GM18873 (cell line): ENCODE measurements around the gene NKAIN4.
"Not testable (repeated sequence)": the region's sequence is repeated elsewhere in the genome, so short reads cannot be mapped to it uniquely, and the experiment has no call there.

Source experiments
- ATAC-seq: cut with Tn5 transposase; IDR thresholded peaks from one replicate; pipeline ENCODE4 v1.9.1; 2021; ENCODE audit warnings: mild to moderate bottlenecking, moderate library complexity, moderate number of reproducible peaks; ENCODE audit not compliant: unreplicated experiment, low FRiP score

The NKAIN4 gene

DNA sequence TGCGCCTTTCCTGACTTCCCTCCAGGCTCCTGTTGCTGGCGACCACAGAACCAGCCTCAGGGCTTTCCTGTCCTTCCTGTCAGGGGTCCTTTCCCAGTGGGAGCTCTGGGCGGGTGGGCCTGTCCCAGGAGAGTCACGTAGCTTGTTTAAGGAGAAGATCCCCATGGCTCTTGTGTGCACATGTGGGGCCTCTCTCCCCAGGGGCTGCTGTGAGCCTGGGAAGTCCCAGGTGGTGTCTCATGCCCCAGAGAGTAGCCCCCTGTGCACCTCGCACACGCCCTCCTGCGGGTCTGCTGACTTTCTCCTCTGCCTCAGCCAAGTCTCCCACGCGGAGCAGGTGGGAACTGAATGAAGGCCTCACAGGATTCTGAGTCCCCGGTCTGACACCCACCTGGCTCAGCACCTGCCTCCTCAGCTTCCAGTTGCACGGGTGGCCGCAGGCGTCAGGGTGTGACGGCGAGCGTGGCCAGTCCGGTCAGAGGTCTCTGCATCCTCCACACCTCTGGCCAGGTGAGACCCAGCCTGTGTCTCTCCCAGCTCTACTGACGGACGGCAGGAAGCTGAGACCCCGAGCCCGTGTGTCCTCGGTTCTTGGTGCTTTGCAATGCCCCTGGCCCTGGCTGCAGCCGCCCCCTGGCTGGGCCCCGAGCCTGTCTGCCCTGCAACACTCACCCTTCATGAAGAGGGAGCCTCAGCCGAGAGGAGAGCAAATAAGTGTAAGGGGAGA lies 5.6 kb upstream of the NKAIN4 start:
- no peak for ATAC-seq

- ATAC-seq, result no peak
These were observed 4.5 kb upstream of the NKAIN4 start for GRCh38 chr20:63258781-63259180.

DNA sequence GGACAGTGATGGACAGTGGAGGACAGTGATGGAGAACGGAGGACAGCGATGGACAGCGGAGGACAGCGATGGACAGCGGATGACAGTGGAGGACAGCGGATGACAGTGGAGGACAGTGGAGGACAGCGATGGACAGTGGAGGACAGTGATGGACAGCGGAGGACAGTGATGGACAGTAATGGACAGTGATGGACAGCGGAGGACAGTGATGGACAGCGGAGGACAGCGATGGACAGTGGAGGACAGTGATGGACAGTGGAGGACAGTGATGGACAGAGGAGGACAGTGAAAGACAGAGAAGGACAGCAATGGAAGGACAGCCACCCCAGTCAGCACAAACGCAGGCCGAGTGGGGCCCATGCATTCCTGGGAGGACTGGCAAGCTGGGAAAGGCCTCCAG lies 3.4 kb upstream of the NKAIN4 start:
- ATAC-seq, result no peak

GRCh38 chr20:63256954-63257353 lies 2.7 kb upstream of the NKAIN4 start:
- ATAC-seq, result no peak

DNA sequence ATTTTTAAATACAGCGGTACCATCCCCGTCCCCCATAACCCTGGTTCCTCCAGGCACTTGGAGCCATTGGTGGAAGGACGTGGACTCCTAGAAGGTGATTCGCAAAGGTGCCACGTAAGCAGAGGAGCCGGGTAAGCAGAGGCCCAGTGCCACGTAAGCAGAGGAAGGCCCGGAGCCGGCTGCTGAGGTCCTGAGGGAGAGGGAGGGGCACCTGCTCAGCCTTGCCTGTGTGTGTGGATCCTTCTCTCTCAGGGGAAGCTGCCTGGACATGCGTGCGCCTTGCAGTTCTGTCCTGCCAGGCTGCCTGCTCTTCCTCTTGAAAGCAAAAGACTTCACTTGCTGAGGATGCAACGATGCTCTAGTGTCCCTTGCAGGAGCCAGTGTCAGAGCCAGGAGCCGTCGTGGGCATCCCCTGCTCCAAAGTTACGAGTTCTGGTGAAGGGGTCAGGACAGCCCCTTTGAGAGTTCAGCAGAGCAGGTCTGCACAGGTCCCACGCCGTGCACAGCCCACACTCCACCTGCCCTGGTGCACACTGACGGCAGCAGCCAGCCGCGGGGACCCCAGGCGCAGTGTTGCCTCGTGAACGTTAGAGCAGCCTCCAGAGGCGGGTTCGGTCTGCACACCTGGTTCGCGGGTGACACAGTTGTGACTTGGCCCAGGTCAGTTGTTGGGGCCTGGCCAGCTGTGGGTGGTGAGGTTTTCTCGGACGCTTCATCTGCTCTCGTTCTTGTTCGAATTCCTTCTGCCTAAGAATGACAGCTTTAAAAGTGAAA lies 1.9 kb upstream of the NKAIN4 start:
- no peak for ATAC-seq

GRCh38 chr20:63254606-63255384 lies 532 bp upstream of the NKAIN4 start:
- ATAC-seq, result no peak

DNA sequence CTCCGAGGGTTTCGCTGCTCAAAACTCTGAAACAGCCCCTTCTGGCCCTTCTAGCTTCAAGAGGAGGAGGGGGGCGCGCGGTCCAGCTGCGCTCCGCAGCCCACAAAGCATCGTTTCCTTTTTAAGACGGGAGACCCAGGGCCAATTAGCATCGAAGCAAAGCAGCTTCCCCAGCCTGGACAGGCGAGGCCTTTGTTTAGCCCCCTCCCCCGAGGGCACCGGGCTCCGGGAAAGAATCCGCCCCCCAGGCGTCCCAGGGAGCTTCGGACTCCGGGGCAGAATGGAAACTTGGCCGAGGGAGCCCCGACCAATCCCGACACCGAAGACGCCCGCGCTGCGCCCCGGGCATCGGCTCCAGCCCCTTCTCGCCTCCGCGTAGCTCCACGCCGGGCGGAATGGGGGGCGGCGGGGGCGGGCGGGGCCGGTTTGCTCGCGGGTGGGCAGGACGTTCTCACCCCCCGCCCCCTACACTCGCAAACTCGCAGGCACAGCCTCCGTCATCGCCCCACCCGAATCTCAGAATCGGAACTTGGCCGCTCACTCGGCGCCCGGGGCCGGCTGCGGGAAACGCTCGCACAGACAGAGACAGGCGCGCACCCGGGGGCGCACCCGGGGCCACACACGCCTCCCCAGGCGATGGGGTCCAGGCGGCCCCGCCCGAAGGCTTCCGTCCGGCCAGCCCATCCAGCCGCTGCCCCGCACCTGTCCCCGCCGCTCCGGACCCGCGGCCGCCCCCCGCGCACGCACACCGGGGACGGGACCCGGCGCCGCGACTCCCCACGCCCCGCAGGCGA lies 628 bp downstream of the NKAIN4 start:
- no peak for ATAC-seq

DNA sequence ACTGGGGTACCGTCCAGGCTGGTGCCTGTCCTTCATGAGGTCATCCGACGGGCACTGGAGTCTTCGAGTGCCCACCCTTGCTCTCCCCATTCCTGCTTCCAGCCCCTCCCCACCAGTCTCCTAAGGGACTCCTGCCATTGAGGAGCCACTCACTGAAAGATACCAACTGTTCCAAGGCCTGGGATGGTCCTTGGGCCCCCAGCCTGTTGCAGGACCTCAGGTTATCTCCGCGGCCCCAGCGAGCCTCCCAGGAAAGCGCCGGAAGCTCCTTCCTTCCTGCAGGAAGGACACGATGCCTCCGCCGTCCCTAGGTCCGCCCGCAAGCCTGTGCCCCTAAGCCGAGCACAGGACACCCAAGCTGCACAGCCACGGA lies 1.2 kb downstream of the NKAIN4 start:
- no peak for ATAC-seq

GRCh38 chr20:63252284-63252711 lies 2.0 kb downstream of the NKAIN4 start:
- no peak for ATAC-seq

DNA sequence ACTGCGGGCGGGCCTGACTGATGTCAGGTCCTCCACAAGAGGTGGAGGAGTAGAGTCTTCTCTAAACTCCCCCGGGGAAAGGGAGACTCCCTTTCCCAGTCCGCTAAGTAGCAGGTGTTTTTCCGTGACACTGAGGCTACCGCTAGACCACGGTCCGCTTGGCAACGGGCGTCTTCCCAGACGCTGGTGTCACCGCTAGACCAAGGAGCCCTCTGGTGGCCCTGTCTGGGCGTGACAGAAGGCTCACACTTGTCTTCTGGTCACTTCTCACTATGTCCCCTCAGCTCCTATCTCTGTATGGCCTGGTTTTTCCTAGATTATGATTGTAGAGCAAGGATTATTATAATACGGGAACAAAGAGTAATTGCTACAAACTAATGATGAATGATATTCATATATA lies 2.9 kb downstream of the NKAIN4 start:
- not testable (repeated sequence) for ATAC-seq

DNA sequence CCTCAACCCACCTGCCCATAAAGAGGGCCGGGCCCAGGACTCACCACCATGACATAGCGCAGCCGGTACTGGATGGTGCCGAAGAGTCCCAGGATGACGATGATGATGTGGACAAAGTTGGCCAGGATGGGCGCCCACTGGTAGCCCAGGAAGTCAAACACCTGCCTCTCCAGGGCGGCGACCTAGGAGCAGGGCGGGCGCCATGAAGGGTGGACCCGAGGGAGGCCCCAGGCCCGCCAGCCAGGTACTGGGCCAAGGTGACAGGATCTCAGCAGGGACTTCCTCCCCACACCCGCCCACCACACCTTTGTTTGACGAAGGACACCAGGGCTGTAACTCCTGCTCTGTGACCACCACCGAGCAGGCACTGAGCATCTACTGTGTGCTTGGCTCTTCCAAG lies 4.4 kb downstream of the NKAIN4 start:
- ATAC-seq, result no peak

DNA sequence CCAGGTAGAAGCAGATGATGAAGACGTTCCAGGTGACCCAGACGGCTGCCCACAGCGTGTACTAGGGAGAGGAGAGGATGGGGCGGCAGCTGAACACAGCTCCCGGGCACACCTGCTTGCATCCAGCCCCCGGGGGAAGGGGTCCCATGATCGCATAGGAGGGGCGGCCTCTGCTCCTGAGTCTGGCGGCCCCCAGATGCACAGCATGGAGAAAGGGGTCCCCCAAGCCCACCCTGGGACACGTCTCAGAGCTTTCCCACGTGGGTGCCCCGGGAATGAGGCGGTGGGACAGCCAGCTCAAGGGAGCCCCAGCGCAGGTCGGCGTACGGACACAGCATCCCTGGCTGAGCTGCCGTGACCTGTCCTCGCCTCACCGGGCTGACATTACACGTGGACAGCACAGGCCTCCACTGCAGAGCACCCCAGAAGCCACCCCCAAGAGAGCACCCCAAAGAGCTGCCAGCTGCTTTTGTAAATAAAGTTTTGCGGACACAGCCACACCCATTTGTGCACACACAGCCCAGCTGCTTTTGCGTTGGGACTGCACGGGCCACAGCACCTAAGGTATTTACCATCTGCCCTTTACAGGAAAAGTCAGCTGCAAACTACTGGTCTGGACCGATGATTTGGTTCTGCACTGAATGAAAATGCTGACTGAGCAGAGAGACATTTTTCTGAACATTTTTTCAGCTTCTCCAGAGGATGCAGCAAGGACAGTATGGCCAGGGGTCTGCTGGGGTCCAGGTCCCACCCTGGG lies 5.2 kb downstream of the NKAIN4 start:
- no peak for ATAC-seq

DNA sequence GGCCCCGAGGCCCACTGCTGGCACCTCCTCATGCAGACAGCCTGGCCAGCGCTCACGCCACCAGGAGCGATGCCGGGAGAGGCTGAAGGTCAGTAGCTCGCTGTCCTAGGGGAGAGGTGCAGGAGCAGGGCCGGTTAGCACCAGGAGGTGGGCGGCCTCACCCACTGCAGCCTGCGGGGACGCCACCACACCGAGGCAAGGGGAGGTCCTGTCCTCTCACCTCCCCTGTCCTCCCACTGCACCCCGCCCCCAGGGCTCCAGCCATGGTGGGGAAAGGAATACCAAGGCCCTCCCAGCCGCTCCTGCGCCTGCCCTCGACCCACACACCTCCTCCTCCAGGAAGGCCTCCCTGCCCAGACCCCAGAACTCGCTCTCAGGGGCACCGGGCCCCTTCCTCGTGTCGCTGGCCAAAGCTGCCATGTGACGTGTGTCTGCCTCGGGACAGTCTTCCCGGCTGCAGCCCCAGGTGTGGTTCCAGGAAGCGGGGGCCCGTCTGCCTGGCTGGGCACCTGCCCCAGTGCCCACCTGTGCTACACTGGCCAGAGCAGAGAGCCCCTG lies 6.5 kb downstream of the NKAIN4 start:
- ATAC-seq, result no peak

GRCh38 chr20:63246490-63247288 lies 7.6 kb downstream of the NKAIN4 start:
- ATAC-seq, result no peak

GRCh38 chr20:63244468-63244867 lies 9.8 kb downstream of the NKAIN4 start:
- ATAC-seq, result no peak

DNA sequence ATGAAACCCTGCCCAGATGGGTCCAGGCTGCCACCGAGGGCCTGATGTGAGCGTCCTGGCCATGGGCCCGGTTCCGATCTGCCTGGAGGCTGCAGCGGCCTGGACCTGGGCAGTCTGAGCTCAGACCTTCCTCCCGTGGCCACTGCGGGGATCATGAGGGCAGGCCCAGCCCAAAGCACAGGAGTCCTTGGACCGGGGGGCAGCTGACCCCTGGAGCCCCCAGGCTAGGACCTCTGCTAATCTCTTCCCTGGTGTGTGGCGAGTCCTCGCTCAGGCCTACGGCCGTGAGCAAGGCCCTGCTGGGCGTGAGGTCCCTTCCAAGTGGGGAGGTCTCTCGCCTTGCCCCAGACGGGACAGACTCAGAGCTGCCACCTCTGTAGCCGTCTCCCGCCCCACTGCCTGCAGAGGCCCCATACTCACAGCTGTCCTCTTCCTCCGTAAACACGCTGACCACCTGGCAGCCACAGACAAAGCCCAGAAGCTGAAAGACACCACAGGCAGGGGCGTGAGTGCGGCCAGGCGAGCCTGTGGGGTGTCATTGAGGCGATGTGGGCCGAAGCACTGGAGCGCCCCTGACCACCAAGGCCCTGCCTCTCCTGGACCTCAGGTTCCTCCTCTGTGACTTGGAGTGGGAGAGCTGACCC lies 10.5 kb downstream of the NKAIN4 start:
- no peak for ATAC-seq

GRCh38 chr20:63242736-63243135 lies 11.5 kb downstream of the NKAIN4 start:
- no peak for ATAC-seq

GRCh38 chr20:63241272-63241671 lies 13.0 kb downstream of the NKAIN4 start:
- no peak for ATAC-seq
